H1 (cell line): Measurements from ENCODE around the gene ZNF469.

Experiments used
- EP300 ChIP-seq, 2 experiments: IDR thresholded peaks; 1 replicate in 1 of 2; 2 replicates in 1 of 2; pipeline ENCODE4 v1.6.1; 2011 to 2012; ENCODE audit warnings: low read depth in 2 of 2, low read length in 2 of 2, mild to moderate bottlenecking in 2 of 2, borderline replicate concordance in 1 of 2, inconsistent platforms in 1 of 2, moderate library complexity in 1 of 2
- JUND ChIP-seq: IDR thresholded peaks from 2 replicates; pipeline ENCODE4 v1.6.1; 2011; ENCODE audit warnings: mild to moderate bottlenecking, improper control_type of control experiment, low read length
- POLR2AphosphoS5 ChIP-seq: IDR thresholded peaks from 2 replicates; pipeline ENCODE4 v1.6.1; 2011; ENCODE audit warnings: low read depth, low read length
- RFX5 ChIP-seq: IDR thresholded peaks from 2 replicates; pipeline ENCODE4 v1.6.1; 2011; ENCODE audit warnings: low read depth, low read length, improper control_type of control experiment, borderline replicate concordance
- RNF2 ChIP-seq: fragments of 200-900, 300-1000 bp; sonication (generic); IDR thresholded peaks from 2 replicates; pipeline ENCODE4 v1.7.1; 2016; ENCODE audit warnings: borderline replicate concordance, low read depth, mild to moderate bottlenecking, antibody characterized with exemption, low read length; ENCODE audit not compliant: poor library complexity, severe bottlenecking; ENCODE audit errors: missing control alignments
- SP1 ChIP-seq: IDR thresholded peaks from 2 replicates; pipeline ENCODE4 v1.6.1; 2011; ENCODE audit warnings: low read depth, low read length
- TF ChIP-seq, protein P1 (sequence below), 3 experiments: IDR thresholded peaks; 1 replicate in 2 of 3; 2 replicates in 1 of 3; pipeline versions ENCODE4 v1.5.1 to v1.6.1; 2011; ENCODE audit warnings: low read length in 3 of 3, mild to moderate bottlenecking in 3 of 3, inconsistent platforms in 2 of 3, low read depth in 1 of 3, moderate library complexity in 1 of 3; ENCODE audit not compliant: insufficient read depth in 1 of 3; ENCODE audit errors: control extremely low read depth in 1 of 3

DNA sequence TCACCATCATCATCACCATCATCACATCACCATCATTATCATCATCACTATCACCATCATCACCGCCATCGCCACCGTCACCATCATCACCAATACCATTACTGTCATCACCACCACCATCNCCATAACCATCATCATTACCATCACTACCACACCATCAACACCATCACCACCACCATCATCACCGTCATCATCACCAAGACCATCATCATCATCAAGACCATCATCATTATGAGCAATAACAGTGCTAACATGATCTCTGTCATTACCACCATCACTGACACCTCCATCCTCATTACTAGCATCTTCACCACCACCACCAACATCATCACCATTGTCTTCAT lies 16.1 kb upstream of the ZNF469 start:
- TF ChIP-seq EP300 (IDR thresholded peaks at IDR 0.05; ENCODE audit: borderline replicate concordance in 1 of 2, low read depth in 2 of 2, low read length in 2 of 2): no peak
- TF ChIP-seq SP1: no peak
- TF ChIP-seq, protein P1, sequence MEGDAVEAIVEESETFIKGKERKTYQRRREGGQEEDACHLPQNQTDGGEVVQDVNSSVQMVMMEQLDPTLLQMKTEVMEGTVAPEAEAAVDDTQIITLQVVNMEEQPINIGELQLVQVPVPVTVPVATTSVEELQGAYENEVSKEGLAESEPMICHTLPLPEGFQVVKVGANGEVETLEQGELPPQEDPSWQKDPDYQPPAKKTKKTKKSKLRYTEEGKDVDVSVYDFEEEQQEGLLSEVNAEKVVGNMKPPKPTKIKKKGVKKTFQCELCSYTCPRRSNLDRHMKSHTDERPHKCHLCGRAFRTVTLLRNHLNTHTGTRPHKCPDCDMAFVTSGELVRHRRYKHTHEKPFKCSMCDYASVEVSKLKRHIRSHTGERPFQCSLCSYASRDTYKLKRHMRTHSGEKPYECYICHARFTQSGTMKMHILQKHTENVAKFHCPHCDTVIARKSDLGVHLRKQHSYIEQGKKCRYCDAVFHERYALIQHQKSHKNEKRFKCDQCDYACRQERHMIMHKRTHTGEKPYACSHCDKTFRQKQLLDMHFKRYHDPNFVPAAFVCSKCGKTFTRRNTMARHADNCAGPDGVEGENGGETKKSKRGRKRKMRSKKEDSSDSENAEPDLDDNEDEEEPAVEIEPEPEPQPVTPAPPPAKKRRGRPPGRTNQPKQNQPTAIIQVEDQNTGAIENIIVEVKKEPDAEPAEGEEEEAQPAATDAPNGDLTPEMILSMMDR (IDR thresholded peaks at IDR 0.05; ENCODE audit: control extremely low read depth in 1 of 3, insufficient read depth in 1 of 3, low read depth in 1 of 3, low read length in 3 of 3): no peak
- no peak for TF ChIP-seq RNF2
- TF ChIP-seq JUND: no peak
- no peak for TF ChIP-seq RFX5
- no peak for TF ChIP-seq POLR2AphosphoS5
